A549 (cell line): Measurements from ENCODE around the gene DIS3L2. TPM values are rescaled to one million over a fixed set of nuclear protein-coding genes. Genes with fewer than 3 reads are reported as not detected.
"Not testable (repeated sequence)": the region's sequence is repeated elsewhere in the genome, so short reads cannot be mapped to it uniquely, and the experiment has no call there.

Experiments used
- ATAC-seq, 2 experiments: fragments of 200-7000 bp in 1 of 2; fragments of >200 bp in 1 of 2; cut with Nextera tagmentation in 1 of 2; cut with Tn5 transposase in 1 of 2; 3 replicates each; pipeline versions ENCODE4 v1.8.0 to v1.9.1; 2018 to 2020; ENCODE audit warnings: mild to moderate bottlenecking in 1 of 2, moderate library complexity in 1 of 2
- CTCF ChIA-PET: fragments of 300-600 bp; sonication (Branson Sonifier 250); formaldehyde crosslinking; extraction: SDS; loops from one replicate; lab custom pipeline; 2021; ENCODE audit warnings: antibody characterized with exemption, inconsistent platforms; lab: Yijun Ruan, JAX
- POLR2A ChIA-PET: fragments of 350-600 bp; formaldehyde crosslinking; extraction: SDS; loops from one replicate; lab custom pipeline; 2021; ENCODE audit warnings: antibody characterized with exemption, inconsistent platforms; lab: Yijun Ruan, JAX
- DNase-seq, 2 experiments: peaks; one replicate each; pipeline versions ENCODE4 v3.0.0 to v3.0.0-alpha.2; 2011 to 2016; ENCODE audit warnings: low read depth in 1 of 2, low spot score in 1 of 2
- FAIRE-seq: peaks from 2 replicates; lab custom pipeline; 2011; peaks lifted over from hg19 to GRCh38; lab: Jason Lieb, UNC
- H3K27ac ChIP-seq, 2 experiments: fragments of >200 bp; sonication (Bioruptor Twin); formaldehyde crosslinking; 3 replicates each; pipeline ENCODE4 v1.5.1; 2016 to 2017
- H3K4me1 ChIP-seq: fragments of >200 bp; sonication (Bioruptor Twin); formaldehyde crosslinking; 3 replicates; pipeline ENCODE4 v1.6.1; 2016
- H3K4me2 ChIP-seq: fragments of >200 bp; sonication (Bioruptor Twin); formaldehyde crosslinking; 3 replicates; pipeline ENCODE4 v1.6.1; 2016
- H3K4me3 ChIP-seq: fragments of >200 bp; sonication (Bioruptor Twin); formaldehyde crosslinking; 3 replicates; pipeline ENCODE4 v1.5.1; 2016
- H3K9me3 ChIP-seq: fragments of >200 bp; sonication (Bioruptor Twin); formaldehyde crosslinking; 3 replicates; pipeline ENCODE4 v1.6.1; 2016
- ATOH8 ChIP-seq: fragments of 250-450 bp; sonication (Bioruptor Pico); IDR thresholded peaks from 2 replicates; pipeline ENCODE4 v1.5.0; 2020; ENCODE audit warnings: low read depth, mild to moderate bottlenecking, moderate library complexity
- CTCF ChIP-seq: fragments of >200 bp; sonication (Bioruptor Twin); formaldehyde crosslinking; IDR thresholded peaks from 3 replicates; pipeline ENCODE4 v1.5.1; 2016
- ELK1 ChIP-seq: fragments of 150-350 bp; IDR thresholded peaks from 2 replicates; pipeline ENCODE4 v1.6.1; 2014; ENCODE audit warnings: low read depth, mild to moderate bottlenecking, low read length
- FOSB ChIP-seq: fragments of 250-450 bp; sonication (Bioruptor Pico); IDR thresholded peaks from 2 replicates; pipeline ENCODE4 v1.5.0; 2020; ENCODE audit warnings: mild to moderate bottlenecking, moderate library complexity
- GATA3 ChIP-seq: IDR thresholded peaks from 2 replicates; pipeline ENCODE4 v1.6.1; 2012; ENCODE audit warnings: borderline replicate concordance
- HEYL ChIP-seq: fragments of 250-450 bp; sonication (Bioruptor Pico); IDR thresholded peaks from 2 replicates; pipeline ENCODE4 v1.8.0; 2021; ENCODE audit warnings: mild to moderate bottlenecking, moderate library complexity
- HMGXB4 ChIP-seq: fragments of 250-450 bp; sonication (Bioruptor Pico); IDR thresholded peaks from 2 replicates; pipeline ENCODE4 v1.5.0; 2021; ENCODE audit warnings: mild to moderate bottlenecking, moderate library complexity, borderline replicate concordance
- JUNB ChIP-seq: fragments of >200 bp; sonication (Bioruptor Twin); formaldehyde crosslinking; IDR thresholded peaks from 2 replicates; pipeline ENCODE4 v1.6.1; 2016
- KDM5A ChIP-seq: fragments of 200-600 bp; sonication (generic); IDR thresholded peaks from 2 replicates; pipeline ENCODE4 v1.6.1; 2016; ENCODE audit warnings: antibody characterized with exemption, mild to moderate bottlenecking
- NFE2L2 ChIP-seq: fragments of 150-350 bp; conservative IDR thresholded peaks from 2 replicates; pipeline ENCODE4 v1.6.1; 2014; ENCODE audit warnings: low read length
- NPAS2 ChIP-seq: fragments of 250-450 bp; sonication (Bioruptor Pico); IDR thresholded peaks from 2 replicates; pipeline ENCODE4 v1.8.0; 2022; ENCODE audit warnings: mild to moderate bottlenecking, moderate library complexity, borderline replicate concordance
- PHF8 ChIP-seq: fragments of 200-600 bp; sonication (generic); IDR thresholded peaks from 2 replicates; pipeline ENCODE4 v1.6.1; 2016; ENCODE audit warnings: low read depth, mild to moderate bottlenecking, antibody characterized with exemption, moderate library complexity, borderline replicate concordance
- POLR2A ChIP-seq: IDR thresholded peaks from 2 replicates; pipeline ENCODE4 v1.6.1; 2012; ENCODE audit warnings: mild to moderate bottlenecking, low read length
- RARB ChIP-seq: fragments of 250-450 bp; sonication (Bioruptor Pico); IDR thresholded peaks from 2 replicates; pipeline ENCODE4 v1.8.0; 2021; ENCODE audit warnings: mild to moderate bottlenecking, moderate library complexity
- REST ChIP-seq: fragments of 200-600 bp; sonication (generic); IDR thresholded peaks from 2 replicates; pipeline ENCODE4 v1.6.1; 2016; ENCODE audit warnings: antibody characterized with exemption, mild to moderate bottlenecking, moderate library complexity
- SMC3 ChIP-seq: fragments of >200 bp; sonication (Bioruptor Twin); formaldehyde crosslinking; IDR thresholded peaks from 3 replicates; pipeline ENCODE4 v1.6.1; 2018; ENCODE audit warnings: inconsistent platforms
- TFCP2L1 ChIP-seq: fragments of 250-450 bp; sonication (Bioruptor Pico); IDR thresholded peaks from 2 replicates; pipeline ENCODE4 v1.5.0; 2021; ENCODE audit warnings: mild to moderate bottlenecking
- TP53 ChIP-seq: fragments of 250-450 bp; sonication (Bioruptor Pico); IDR thresholded peaks from 2 replicates; pipeline ENCODE4 v1.5.0; 2021; ENCODE audit warnings: mild to moderate bottlenecking, moderate library complexity
- WGBS: methylation state at CpG from one replicate; pipeline ENCODE4 v1.1.6; 2017; ENCODE audit errors: missing lambda C conversion rate; 5-methylcytosine and 5-hydroxymethylcytosine counted together
- polyA plus RNA-seq, 4 experiments: library from polyadenylated mRNA; depleted of rRNA in 3 of 4; stranded (reverse); fragments of >200 nt; fragmentation: RNase III in 1 of 4; extraction: RNeasy Plus Mini Kit Qiagen cat#74134 plus additional on column Dnase treatment in 1 of 4; gene quantifications; 2 replicates in 3 of 4; 3 replicates in 1 of 4; pipeline ENCODE4 v1.2.3, GENCODE V29; 2011 to 2017

Gene DIS3L2
- polyA plus RNA-seq, 2 of the 4 experiments (the other 2 are of a cell fraction): 14.9 to 15.4 TPM

DNA sequence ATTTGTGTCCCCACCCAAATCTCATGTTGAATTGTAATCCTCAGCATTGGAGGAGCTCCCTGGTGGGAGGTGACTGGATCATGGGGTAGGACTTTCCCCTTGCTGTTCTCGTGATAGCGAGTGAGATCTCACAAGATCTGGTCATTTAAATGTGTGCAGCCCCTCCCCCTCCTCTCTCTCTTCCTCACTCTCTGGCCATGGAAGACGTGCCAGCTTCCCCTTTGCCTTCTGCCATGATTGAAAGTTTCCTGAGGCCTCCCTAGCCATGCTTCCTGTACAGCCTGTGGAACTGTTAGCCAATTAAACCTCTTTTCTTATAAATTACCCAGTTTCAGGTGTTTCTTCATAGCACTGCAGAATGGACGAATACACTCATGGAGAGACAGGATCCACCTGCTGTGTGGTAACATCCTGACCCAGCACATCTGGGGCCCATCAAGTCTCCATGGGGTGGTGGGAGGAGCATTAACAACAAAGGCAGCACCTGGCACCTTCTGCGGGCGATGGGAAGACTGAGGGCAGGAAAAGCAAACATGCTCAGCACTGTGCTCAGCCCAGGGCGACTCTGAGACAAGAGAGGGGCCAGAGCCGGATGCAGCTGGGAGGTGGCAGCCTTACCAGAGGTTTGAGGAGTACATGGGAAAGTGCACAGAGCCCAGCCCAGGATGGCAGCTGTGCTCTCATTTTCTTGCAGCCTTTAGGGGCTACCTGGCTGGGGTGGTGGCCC is 400.8 kb downstream of the DIS3L2 start:
- ChIA-PET POLR2A (no interaction called here), CTCF (interaction anchor here (0.9 to 3.8 kb wide), 8 partner anchors 16 to 456 kb away, joined by 3 to 18 read pairs (median 3); partner anchors contain the start of gene ALPP)
- FAIRE-seq (no peak), ATAC-seq (no peak), DNase-seq (no peak)
- WGBS: 78% methylated on average over 8 of the region's 8 CpGs
- peaks cover 4% of the 10 kb centered on the region; the same call in 2 of the 3 replicates for H3K4me1 ChIP-seq
- no peaks in the 10 kb centered on the region for H3K9me3 ChIP-seq
- H3K27ac ChIP-seq: no peak overlapping the region
- TF ChIP-seq FOSB (CRISPR knock-in tag): no peak
- TF ChIP-seq RARB: no peak
- TF ChIP-seq SMC3: no peak
- TF ChIP-seq PHF8: no peak
- TF ChIP-seq ELK1: no peak
- TF ChIP-seq HEYL (CRISPR knock-in tag): no peak
- no peak for TF ChIP-seq REST
- TF ChIP-seq ATOH8: no peak
- TF ChIP-seq POLR2A: no peak
- no peak for TF ChIP-seq JUNB
- no peak for TF ChIP-seq GATA3
- no peak for TF ChIP-seq CTCF
- TF ChIP-seq TFCP2L1 (CRISPR knock-in tag): no peak
- no peak for TF ChIP-seq HMGXB4 (CRISPR knock-in tag)
- no peak for TF ChIP-seq KDM5A
- TF ChIP-seq NPAS2 (CRISPR knock-in tag): no peak
- TF ChIP-seq NFE2L2: no peak
- no peak for TF ChIP-seq TP53
- no peak overlapping the region for H3K4me2 ChIP-seq
- no peak overlapping the region for H3K4me3 ChIP-seq

- H3K4me1 ChIP-seq: peaks cover 10% of the 10 kb centered on the region; the same call in 2 of the 3 replicates
- POLR2A ChIA-PET, H3K4me3 ChIP-seq, H3K4me2 ChIP-seq, H3K27ac ChIP-seq, ATAC-seq, DNase-seq, H3K9me3 ChIP-seq, FAIRE-seq: not testable (repeated sequence)
- 77% methylated on average over 11 of the region's 12 CpGs for WGBS
- CTCF ChIA-PET: interaction anchor here (0.9 to 3.8 kb wide), 8 partner anchors 15 to 457 kb away, joined by 3 to 18 read pairs (median 3); partner anchors contain the start of gene ALPP
Observed at GRCh38 chr2:232363064-232363783, 401.7 kb downstream of the DIS3L2 start.
